B cell (primary cell): ENCODE measurements around the gene CLOCK.

Experiments
- EZH2 ChIP-seq: IDR thresholded peaks from 2 replicates; pipeline ENCODE4 v1.6.1; 2012; ENCODE audit warnings: borderline replicate concordance, low read depth, mild to moderate bottlenecking, moderate library complexity, low read length; ENCODE audit not compliant: insufficient read depth, poor library complexity, severe bottlenecking
- TF ChIP-seq, protein P1 (sequence below): fragments of 200-600 bp; IDR thresholded peaks from one replicate; pipeline ENCODE4 v1.8.0; 2022; ENCODE audit warnings: antibody characterized with exemption, mild to moderate bottlenecking

DNA sequence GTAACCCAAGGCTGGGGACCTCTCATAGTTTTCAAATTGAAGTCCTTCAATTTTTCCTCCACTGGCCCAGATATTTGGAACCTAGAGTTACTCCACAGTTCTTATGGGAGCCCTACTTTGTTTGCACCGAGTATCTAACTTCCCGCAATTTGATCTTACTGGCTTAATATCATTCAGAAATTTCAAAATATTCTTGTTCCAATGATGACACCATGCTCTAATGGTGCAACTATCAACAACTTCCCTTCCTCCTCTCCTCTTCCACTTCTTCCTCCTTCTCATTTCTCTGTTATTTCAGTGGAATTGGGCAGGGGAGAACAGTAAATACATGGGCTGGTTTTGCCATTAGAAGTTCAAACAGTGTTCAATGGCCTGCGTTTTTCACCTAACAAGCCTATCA is 25.1 kb upstream of the CLOCK start:
- TF ChIP-seq, protein P1, sequence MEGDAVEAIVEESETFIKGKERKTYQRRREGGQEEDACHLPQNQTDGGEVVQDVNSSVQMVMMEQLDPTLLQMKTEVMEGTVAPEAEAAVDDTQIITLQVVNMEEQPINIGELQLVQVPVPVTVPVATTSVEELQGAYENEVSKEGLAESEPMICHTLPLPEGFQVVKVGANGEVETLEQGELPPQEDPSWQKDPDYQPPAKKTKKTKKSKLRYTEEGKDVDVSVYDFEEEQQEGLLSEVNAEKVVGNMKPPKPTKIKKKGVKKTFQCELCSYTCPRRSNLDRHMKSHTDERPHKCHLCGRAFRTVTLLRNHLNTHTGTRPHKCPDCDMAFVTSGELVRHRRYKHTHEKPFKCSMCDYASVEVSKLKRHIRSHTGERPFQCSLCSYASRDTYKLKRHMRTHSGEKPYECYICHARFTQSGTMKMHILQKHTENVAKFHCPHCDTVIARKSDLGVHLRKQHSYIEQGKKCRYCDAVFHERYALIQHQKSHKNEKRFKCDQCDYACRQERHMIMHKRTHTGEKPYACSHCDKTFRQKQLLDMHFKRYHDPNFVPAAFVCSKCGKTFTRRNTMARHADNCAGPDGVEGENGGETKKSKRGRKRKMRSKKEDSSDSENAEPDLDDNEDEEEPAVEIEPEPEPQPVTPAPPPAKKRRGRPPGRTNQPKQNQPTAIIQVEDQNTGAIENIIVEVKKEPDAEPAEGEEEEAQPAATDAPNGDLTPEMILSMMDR, result no peak
- TF ChIP-seq EZH2, result no peak
